ENCODE results near the gene AGAP1.

DNA sequence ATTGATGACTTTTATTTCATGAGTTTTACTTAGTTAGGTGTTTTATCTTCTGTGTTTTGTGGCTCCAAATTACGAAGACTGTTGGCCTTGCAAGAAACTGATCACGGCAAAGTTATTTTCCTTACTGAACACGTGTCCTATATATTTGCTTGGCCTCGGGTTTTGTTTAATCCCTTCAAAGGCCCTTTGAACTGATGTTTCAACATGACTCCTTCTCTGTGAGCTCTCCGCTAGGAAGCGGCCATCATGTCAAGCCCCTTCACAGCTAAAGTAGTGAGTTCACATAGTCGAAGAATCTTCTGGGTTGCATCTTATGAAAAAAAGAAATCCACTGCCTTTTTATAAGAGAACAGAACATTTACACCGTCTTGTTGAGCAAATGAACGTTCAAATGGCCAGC is 515.0 kb downstream of the AGAP1 start:
- no peak for TF ChIP-seq POLR2AphosphoS5 (IDR thresholded peaks at IDR 0.05; ENCODE audit: low read depth, low read length)
- TF ChIP-seq, protein P1, sequence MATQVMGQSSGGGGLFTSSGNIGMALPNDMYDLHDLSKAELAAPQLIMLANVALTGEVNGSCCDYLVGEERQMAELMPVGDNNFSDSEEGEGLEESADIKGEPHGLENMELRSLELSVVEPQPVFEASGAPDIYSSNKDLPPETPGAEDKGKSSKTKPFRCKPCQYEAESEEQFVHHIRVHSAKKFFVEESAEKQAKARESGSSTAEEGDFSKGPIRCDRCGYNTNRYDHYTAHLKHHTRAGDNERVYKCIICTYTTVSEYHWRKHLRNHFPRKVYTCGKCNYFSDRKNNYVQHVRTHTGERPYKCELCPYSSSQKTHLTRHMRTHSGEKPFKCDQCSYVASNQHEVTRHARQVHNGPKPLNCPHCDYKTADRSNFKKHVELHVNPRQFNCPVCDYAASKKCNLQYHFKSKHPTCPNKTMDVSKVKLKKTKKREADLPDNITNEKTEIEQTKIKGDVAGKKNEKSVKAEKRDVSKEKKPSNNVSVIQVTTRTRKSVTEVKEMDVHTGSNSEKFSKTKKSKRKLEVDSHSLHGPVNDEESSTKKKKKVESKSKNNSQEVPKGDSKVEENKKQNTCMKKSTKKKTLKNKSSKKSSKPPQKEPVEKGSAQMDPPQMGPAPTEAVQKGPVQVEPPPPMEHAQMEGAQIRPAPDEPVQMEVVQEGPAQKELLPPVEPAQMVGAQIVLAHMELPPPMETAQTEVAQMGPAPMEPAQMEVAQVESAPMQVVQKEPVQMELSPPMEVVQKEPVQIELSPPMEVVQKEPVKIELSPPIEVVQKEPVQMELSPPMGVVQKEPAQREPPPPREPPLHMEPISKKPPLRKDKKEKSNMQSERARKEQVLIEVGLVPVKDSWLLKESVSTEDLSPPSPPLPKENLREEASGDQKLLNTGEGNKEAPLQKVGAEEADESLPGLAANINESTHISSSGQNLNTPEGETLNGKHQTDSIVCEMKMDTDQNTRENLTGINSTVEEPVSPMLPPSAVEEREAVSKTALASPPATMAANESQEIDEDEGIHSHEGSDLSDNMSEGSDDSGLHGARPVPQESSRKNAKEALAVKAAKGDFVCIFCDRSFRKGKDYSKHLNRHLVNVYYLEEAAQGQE (IDR thresholded peaks at IDR 0.05; ENCODE audit: insufficient read depth in 1 of 2, low read depth in 2 of 2, low read length in 2 of 2), result no peak
- TF ChIP-seq TAF1 (IDR thresholded peaks at IDR 0.05; ENCODE audit: borderline replicate concordance, insufficient read depth, low read length), result no peak
- TF ChIP-seq SIN3A (IDR thresholded peaks at IDR 0.05; ENCODE audit: borderline replicate concordance, insufficient read depth, low read length), result no peak
